Neuronal stem cell (in vitro differentiated cells): ENCODE results near the gene CLEC4M.

ENCODE experiments used
- DNase-seq: peaks from one replicate; pipeline ENCODE4 v3.0.0-alpha.2; 2013; ENCODE audit warnings: low spot score
- H2AFZ ChIP-seq: one replicate; pipeline ENCODE4 v1.6.1; 2013; ENCODE audit warnings: mild to moderate bottlenecking, low read length, inconsistent platforms
- H2AK5ac ChIP-seq: 2 replicates; pipeline ENCODE4 v1.6.1; 2013; ENCODE audit warnings: low read depth, mild to moderate bottlenecking, inconsistent platforms, low read length, moderate library complexity, mixed read lengths
- H2BK120ac ChIP-seq: 2 replicates; pipeline ENCODE4 v1.6.1; 2013; ENCODE audit warnings: low read depth, mild to moderate bottlenecking, inconsistent platforms, low read length, moderate library complexity, mixed read lengths
- H2BK12ac ChIP-seq: one replicate; pipeline ENCODE4 v1.6.1; 2013; ENCODE audit warnings: low read length, inconsistent platforms
- H2BK15ac ChIP-seq: 2 replicates; pipeline ENCODE4 v1.6.1; 2013; ENCODE audit warnings: mild to moderate bottlenecking, low read length, inconsistent platforms, mixed read lengths
- H2BK5ac ChIP-seq: one replicate; pipeline ENCODE4 v1.6.1; 2013; ENCODE audit warnings: inconsistent platforms, mild to moderate bottlenecking, low read length, moderate library complexity
- H3K14ac ChIP-seq: one replicate; pipeline ENCODE4 v1.6.1; 2013; ENCODE audit warnings: low read length, inconsistent platforms
- H3K18ac ChIP-seq: 2 replicates; pipeline ENCODE4 v1.6.1; 2013; ENCODE audit warnings: low read length, inconsistent platforms
- H3K23ac ChIP-seq: 2 replicates; pipeline ENCODE4 v1.6.1; 2013; ENCODE audit warnings: low read depth, mild to moderate bottlenecking, mixed read lengths, low read length, inconsistent platforms; ENCODE audit not compliant: poor library complexity
- H3K27ac ChIP-seq: replicated peaks from 3 replicates; pipeline ENCODE4 v1.5.1; 2013; ENCODE audit warnings: low read length, inconsistent platforms
- H3K27me3 ChIP-seq, 3 experiments: 2 replicates each; pipeline ENCODE4 v1.6.1; 2013; ENCODE audit warnings: low read length in 3 of 3, mild to moderate bottlenecking in 2 of 3, inconsistent platforms in 1 of 3, low read depth in 1 of 3, mixed read lengths in 1 of 3, moderate library complexity in 1 of 3; ENCODE audit not compliant: control insufficient read depth in 3 of 3, insufficient read depth in 3 of 3
- H3K36me3 ChIP-seq, 2 donors: replicated peaks in 1 of 2; 2 replicates each; pipeline ENCODE4 v1.6.1; 2013; ENCODE audit warnings: low read length in 2 of 2; ENCODE audit not compliant: control insufficient read depth in 2 of 2, insufficient read depth in 2 of 2
- H3K4ac ChIP-seq: 2 replicates; pipeline ENCODE4 v1.6.1; 2013; ENCODE audit warnings: inconsistent platforms, mild to moderate bottlenecking, low read length, moderate library complexity
- H3K4me1 ChIP-seq, 2 donors: 1 replicate in 1 of 2; 2 replicates in 1 of 2; pipeline ENCODE4 v1.6.1; 2013; ENCODE audit warnings: low read length in 2 of 2, low read depth in 1 of 2; ENCODE audit not compliant: control insufficient read depth in 2 of 2, insufficient read depth in 1 of 2
- H3K4me2 ChIP-seq: one replicate; pipeline ENCODE4 v1.6.1; 2013; ENCODE audit warnings: mild to moderate bottlenecking, low read length, inconsistent platforms; ENCODE audit not compliant: insufficient read depth, poor library complexity, severe bottlenecking
- H3K4me3 ChIP-seq, 2 donors: 2 replicates each; pipeline ENCODE4 v1.5.1; 2013; ENCODE audit warnings: low read length in 2 of 2, mild to moderate bottlenecking in 2 of 2, inconsistent platforms in 1 of 2, moderate library complexity in 1 of 2
- H3K79me1 ChIP-seq: one replicate; pipeline ENCODE4 v1.6.1; 2013; ENCODE audit warnings: low read depth, mild to moderate bottlenecking, inconsistent platforms, low read length, moderate library complexity
- H3K9ac ChIP-seq: one replicate; pipeline ENCODE4 v1.6.1; 2013; ENCODE audit warnings: mild to moderate bottlenecking, low read depth, low read length, inconsistent platforms; ENCODE audit not compliant: poor library complexity
- H3K9me3 ChIP-seq, 2 donors: replicated peaks in 1 of 2; 2 replicates each; pipeline versions ENCODE3 to v1.6.1; 2013; ENCODE audit warnings: low read length in 2 of 2, mild to moderate bottlenecking in 2 of 2, inconsistent platforms in 1 of 2, low read depth in 1 of 2, mixed read lengths in 1 of 2, moderate library complexity in 1 of 2; ENCODE audit not compliant: control insufficient read depth in 2 of 2, insufficient read depth in 1 of 2
- H4K8ac ChIP-seq: one replicate; pipeline ENCODE4 v1.6.1; 2013; ENCODE audit warnings: low read depth, mild to moderate bottlenecking, inconsistent platforms, low read length, moderate library complexity
- H4K91ac ChIP-seq: one replicate; pipeline ENCODE4 v1.6.1; 2013; ENCODE audit warnings: low read length, low read depth, mild to moderate bottlenecking, inconsistent platforms; ENCODE audit not compliant: poor library complexity
- WGBS, 2 donors: extraction: QIAGEN DNeasy Blood & Tissue Kit; methylation state at CpG; one replicate each; pipeline ENCODE4 v1.1.7; 2013; ENCODE audit warnings: missing lambda C conversion rate in 2 of 2, mixed read lengths in 1 of 2; ENCODE audit not compliant: insufficient read length in 2 of 2, insufficient replicate concordance in 1 of 2; ENCODE audit errors: extremely low coverage in 2 of 2; 5-methylcytosine and 5-hydroxymethylcytosine counted together

Gene CLEC4M

GRCh38 chr19:7740682-7741054, 22.4 kb upstream of the CLEC4M start:
- Histone ChIP-seq H3K9ac (no peak overlapping the region), H3K4me2 (no peak overlapping the region), H2BK120ac (no peak overlapping the region), H2BK15ac (no peak overlapping the region), H3K23ac (no peak overlapping the region), H3K4ac (no peak overlapping the region), H3K36me3 (no peaks in the 10 kb centered on the region), H2BK5ac (no peak overlapping the region), H2AK5ac (no peak overlapping the region), H4K8ac (no peak overlapping the region), H3K79me1 (no peaks in the 10 kb centered on the region), H2AFZ (peak overlapping the region; percentile 3), H4K91ac (no peak overlapping the region), H3K27me3 (peaks cover 0 to 7% (median 0%) of the 10 kb centered on the region in 3 experiments), H3K14ac (no peak overlapping the region), H3K4me3 (no peak overlapping the region), H3K18ac (no peak overlapping the region), H2BK12ac (no peak overlapping the region), H3K27ac (no peak overlapping the region), H3K4me1 (no peaks in the 10 kb centered on the region), H3K9me3 (no peaks in the 10 kb centered on the region)
- no CpG with 5 or more reads among the region's 6 CpGs for WGBS, 2 donors
- DNase-seq: no peak

- Histone ChIP-seq H2BK12ac (no peak overlapping the region), H3K4me2 (no peak overlapping the region), H3K18ac (no peak overlapping the region), H3K9me3 (no peaks in the 10 kb centered on the region), H3K4ac (no peak overlapping the region), H2BK5ac (no peak overlapping the region), H3K14ac (no peak overlapping the region), H2AFZ (no peak overlapping the region), H3K79me1 (no peaks in the 10 kb centered on the region), H3K27ac (no peak overlapping the region), H3K27me3 (peaks cover 0 to 3% (median 0%) of the 10 kb centered on the region in 3 experiments), H3K23ac (no peak overlapping the region), H4K91ac (no peak overlapping the region), H2BK120ac (no peak overlapping the region), H3K9ac (no peak overlapping the region), H3K4me3 (no peak overlapping the region), H3K4me1 (no peaks in the 10 kb centered on the region), H2BK15ac (no peak overlapping the region), H4K8ac (no peak overlapping the region), H2AK5ac (no peak overlapping the region), H3K36me3 (no peaks in the 10 kb centered on the region)
- DNase-seq: no peak
- no CpG with 5 or more reads among the region's 2 CpGs for WGBS, 2 donors
These were observed 20.5 kb upstream of the CLEC4M start for GRCh38 chr19:7742575-7742974.

DNA sequence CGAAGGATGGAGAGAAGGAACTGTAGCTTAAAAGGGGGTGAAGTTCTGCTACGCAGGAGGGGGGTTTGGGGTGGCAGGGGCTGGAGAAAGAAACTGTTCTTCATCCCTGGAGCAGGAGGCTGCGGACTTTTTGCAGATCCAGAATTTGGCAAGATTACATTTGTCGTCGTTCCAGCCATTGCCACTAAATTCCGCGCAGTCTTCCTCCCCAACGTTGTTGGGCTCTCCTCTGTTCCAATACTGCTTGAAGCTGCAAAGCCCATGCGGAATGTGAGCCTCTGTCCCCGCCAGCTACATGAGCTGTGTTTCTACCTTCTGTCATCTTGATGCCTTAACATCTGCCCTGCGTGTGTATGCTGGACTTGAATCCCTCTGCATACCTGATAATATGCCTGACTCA, 20.1 kb upstream of the CLEC4M start:
- Histone ChIP-seq H2BK120ac (no peak overlapping the region), H3K36me3 (no peaks in the 10 kb centered on the region), H2AK5ac (no peak overlapping the region), H3K18ac (no peak overlapping the region), H3K27ac (no peak overlapping the region), H3K9me3 (no peaks in the 10 kb centered on the region), H3K27me3 (peaks cover 0 to 3% (median 0%) of the 10 kb centered on the region in 3 experiments), H4K8ac (no peak overlapping the region), H2BK5ac (no peak overlapping the region), H3K4me3 (no peak overlapping the region), H2BK15ac (no peak overlapping the region), H2AFZ (no peak overlapping the region), H3K4ac (no peak overlapping the region), H3K4me2 (no peak overlapping the region), H3K4me1 (no peaks in the 10 kb centered on the region), H3K14ac (no peak overlapping the region), H3K79me1 (no peaks in the 10 kb centered on the region), H3K9ac (peak overlapping the region; percentile 39), H4K91ac (no peak overlapping the region), H3K23ac (no peak overlapping the region), H2BK12ac (no peak overlapping the region)
- DNase-seq: no peak
- WGBS, 2 donors: no CpG with 5 or more reads among the region's 11 CpGs

- H3K9me3 ChIP-seq: no peaks in the 10 kb centered on the region
- H3K27me3 ChIP-seq: peaks cover 0 to 3% (median 0%) of the 10 kb centered on the region in 3 experiments
- H3K4me3 ChIP-seq: no peak overlapping the region
- H2BK5ac ChIP-seq: no peak overlapping the region
- peak overlapping the region; percentile 39 for H3K9ac ChIP-seq
- whole genome bisulfite sequencing, 2 donors: no CpG with 5 or more reads among the region's 2 CpGs
- no peak overlapping the region for H3K27ac ChIP-seq
- H4K91ac ChIP-seq: no peak overlapping the region
- no peak overlapping the region for H4K8ac ChIP-seq
- H3K4me1 ChIP-seq: no peaks in the 10 kb centered on the region
- H2AFZ ChIP-seq: no peak overlapping the region
- no peak overlapping the region for H3K4ac ChIP-seq
- no peak overlapping the region for H2BK12ac ChIP-seq
- H3K14ac ChIP-seq: no peak overlapping the region
- no peak overlapping the region for H2AK5ac ChIP-seq
- no peak overlapping the region for H3K23ac ChIP-seq
- H2BK15ac ChIP-seq: no peak overlapping the region
- H2BK120ac ChIP-seq: no peak overlapping the region
- DNase-seq: no peak
- H3K36me3 ChIP-seq: no peaks in the 10 kb centered on the region
- no peak overlapping the region for H3K18ac ChIP-seq
- H3K4me2 ChIP-seq: no peak overlapping the region
- no peaks in the 10 kb centered on the region for H3K79me1 ChIP-seq
These were observed 19.6 kb upstream of the CLEC4M start for GRCh38 chr19:7743425-7743841.
